HEK293T (cell line): Measurements from ENCODE around the gene ZMAT5.

Experiments
- BHLHE40 ChIP-seq: fragments of 450-650 bp; IDR thresholded peaks from 2 replicates; pipeline ENCODE4 v1.6.1; 2016; ENCODE audit warnings: mild to moderate bottlenecking, moderate library complexity, borderline replicate concordance
- FOXA1 ChIP-seq: fragments of 450-650 bp; IDR thresholded peaks from 2 replicates; pipeline ENCODE4 v1.6.1; 2016; ENCODE audit warnings: mild to moderate bottlenecking
- FOXK2 ChIP-seq: fragments of 450-650 bp; IDR thresholded peaks from 2 replicates; pipeline ENCODE4 v1.6.1; 2016; ENCODE audit warnings: mild to moderate bottlenecking
- LEF1 ChIP-seq: fragments of 450-650 bp; IDR thresholded peaks from 2 replicates; pipeline ENCODE4 v1.6.1; 2017; ENCODE audit warnings: mild to moderate bottlenecking, borderline replicate concordance
- PKNOX1 ChIP-seq: fragments of 450-650 bp; IDR thresholded peaks from 2 replicates; pipeline ENCODE4 v1.6.1; 2016
- SP1 ChIP-seq: fragments of 450-650 bp; IDR thresholded peaks from 2 replicates; pipeline ENCODE4 v1.6.1; 2017
- TARDBP ChIP-seq: fragments of 450-650 bp; IDR thresholded peaks from 2 replicates; pipeline ENCODE4 v1.6.1; 2016

- TF ChIP-seq TARDBP (no peak), PKNOX1 (no peak), FOXA1 (no peak), SP1 (no peak), LEF1 (no peak), FOXK2 (no peak), BHLHE40 (no peak)
Observed at GRCh38 chr22:29742326-29742725, 24.5 kb downstream of the ZMAT5 start.
